ENCODE results near the gene SS18L1.

Gene SS18L1

GRCh38 chr20:62216636-62217566 lies 73.3 kb downstream of the SS18L1 start:
- DNase-seq: no peak

- no peak for DNase-seq
Measured at GRCh38 chr20:62217913-62218773, 74.6 kb downstream of the SS18L1 start.

- no peak for DNase-seq
Measured at GRCh38 chr20:62219101-62219991, 75.8 kb downstream of the SS18L1 start.

GRCh38 chr20:62219992-62220665 lies 76.6 kb downstream of the SS18L1 start, which contains the start of gene HRH3:
Gene HRH3, minus strand, starts transcription at chr20:62220278. Its CDS starts 308 bp downstream, at chr20:62219970.
- DNase-seq: peak; percentile 75

GRCh38 chr20:62220666-62221568 lies 77.3 kb downstream of the SS18L1 start:
- DNase-seq: no peak

- DNase-seq: no peak
Measured at GRCh38 chr20:62222266-62222850, 78.8 kb downstream of the SS18L1 start.

- DNase-seq: no peak
Measured at GRCh38 chr20:62222972-62223371, 79.4 kb downstream of the SS18L1 start.

GRCh38 chr20:62223571-62223970 lies 80.0 kb downstream of the SS18L1 start:
- DNase-seq: no peak

GRCh38 chr20:62224113-62224855 lies 80.7 kb downstream of the SS18L1 start:
- DNase-seq: no peak

- DNase-seq: no peak
Measured at GRCh38 chr20:62225026-62225425, 81.5 kb downstream of the SS18L1 start.

- no peak for DNase-seq
Measured at GRCh38 chr20:62225820-62226635, 82.5 kb downstream of the SS18L1 start.

- no peak for DNase-seq
Measured at GRCh38 chr20:62226707-62227590, 83.4 kb downstream of the SS18L1 start.

GRCh38 chr20:62227591-62227976 lies 84.0 kb downstream of the SS18L1 start:
- no peak for DNase-seq

GRCh38 chr20:62227977-62228958 lies 84.7 kb downstream of the SS18L1 start:
- DNase-seq: no peak

GRCh38 chr20:62228982-62229545 lies 85.5 kb downstream of the SS18L1 start:
- no peak for DNase-seq

GRCh38 chr20:62229667-62230066 lies 86.1 kb downstream of the SS18L1 start:
- no peak for DNase-seq

All from femur (tissue), 1 donor.